ENCODE measurements around the gene MED13. TPM values are rescaled to one million over a fixed set of nuclear protein-coding genes. Genes with fewer than 3 reads are reported as not detected.
A peak's percentile ranks its signal among the peaks of the same experiment; 100 is the strongest.

The MED13 gene, protein sequence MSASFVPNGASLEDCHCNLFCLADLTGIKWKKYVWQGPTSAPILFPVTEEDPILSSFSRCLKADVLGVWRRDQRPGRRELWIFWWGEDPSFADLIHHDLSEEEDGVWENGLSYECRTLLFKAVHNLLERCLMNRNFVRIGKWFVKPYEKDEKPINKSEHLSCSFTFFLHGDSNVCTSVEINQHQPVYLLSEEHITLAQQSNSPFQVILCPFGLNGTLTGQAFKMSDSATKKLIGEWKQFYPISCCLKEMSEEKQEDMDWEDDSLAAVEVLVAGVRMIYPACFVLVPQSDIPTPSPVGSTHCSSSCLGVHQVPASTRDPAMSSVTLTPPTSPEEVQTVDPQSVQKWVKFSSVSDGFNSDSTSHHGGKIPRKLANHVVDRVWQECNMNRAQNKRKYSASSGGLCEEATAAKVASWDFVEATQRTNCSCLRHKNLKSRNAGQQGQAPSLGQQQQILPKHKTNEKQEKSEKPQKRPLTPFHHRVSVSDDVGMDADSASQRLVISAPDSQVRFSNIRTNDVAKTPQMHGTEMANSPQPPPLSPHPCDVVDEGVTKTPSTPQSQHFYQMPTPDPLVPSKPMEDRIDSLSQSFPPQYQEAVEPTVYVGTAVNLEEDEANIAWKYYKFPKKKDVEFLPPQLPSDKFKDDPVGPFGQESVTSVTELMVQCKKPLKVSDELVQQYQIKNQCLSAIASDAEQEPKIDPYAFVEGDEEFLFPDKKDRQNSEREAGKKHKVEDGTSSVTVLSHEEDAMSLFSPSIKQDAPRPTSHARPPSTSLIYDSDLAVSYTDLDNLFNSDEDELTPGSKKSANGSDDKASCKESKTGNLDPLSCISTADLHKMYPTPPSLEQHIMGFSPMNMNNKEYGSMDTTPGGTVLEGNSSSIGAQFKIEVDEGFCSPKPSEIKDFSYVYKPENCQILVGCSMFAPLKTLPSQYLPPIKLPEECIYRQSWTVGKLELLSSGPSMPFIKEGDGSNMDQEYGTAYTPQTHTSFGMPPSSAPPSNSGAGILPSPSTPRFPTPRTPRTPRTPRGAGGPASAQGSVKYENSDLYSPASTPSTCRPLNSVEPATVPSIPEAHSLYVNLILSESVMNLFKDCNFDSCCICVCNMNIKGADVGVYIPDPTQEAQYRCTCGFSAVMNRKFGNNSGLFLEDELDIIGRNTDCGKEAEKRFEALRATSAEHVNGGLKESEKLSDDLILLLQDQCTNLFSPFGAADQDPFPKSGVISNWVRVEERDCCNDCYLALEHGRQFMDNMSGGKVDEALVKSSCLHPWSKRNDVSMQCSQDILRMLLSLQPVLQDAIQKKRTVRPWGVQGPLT (N-terminal part only)
- 10 to 100 TPM; 77.8 to 85.4 TPM for total RNA-seq
- 1 to 10 TPM; 1.8 to 4.4 TPM for polyA plus RNA-seq

DNA sequence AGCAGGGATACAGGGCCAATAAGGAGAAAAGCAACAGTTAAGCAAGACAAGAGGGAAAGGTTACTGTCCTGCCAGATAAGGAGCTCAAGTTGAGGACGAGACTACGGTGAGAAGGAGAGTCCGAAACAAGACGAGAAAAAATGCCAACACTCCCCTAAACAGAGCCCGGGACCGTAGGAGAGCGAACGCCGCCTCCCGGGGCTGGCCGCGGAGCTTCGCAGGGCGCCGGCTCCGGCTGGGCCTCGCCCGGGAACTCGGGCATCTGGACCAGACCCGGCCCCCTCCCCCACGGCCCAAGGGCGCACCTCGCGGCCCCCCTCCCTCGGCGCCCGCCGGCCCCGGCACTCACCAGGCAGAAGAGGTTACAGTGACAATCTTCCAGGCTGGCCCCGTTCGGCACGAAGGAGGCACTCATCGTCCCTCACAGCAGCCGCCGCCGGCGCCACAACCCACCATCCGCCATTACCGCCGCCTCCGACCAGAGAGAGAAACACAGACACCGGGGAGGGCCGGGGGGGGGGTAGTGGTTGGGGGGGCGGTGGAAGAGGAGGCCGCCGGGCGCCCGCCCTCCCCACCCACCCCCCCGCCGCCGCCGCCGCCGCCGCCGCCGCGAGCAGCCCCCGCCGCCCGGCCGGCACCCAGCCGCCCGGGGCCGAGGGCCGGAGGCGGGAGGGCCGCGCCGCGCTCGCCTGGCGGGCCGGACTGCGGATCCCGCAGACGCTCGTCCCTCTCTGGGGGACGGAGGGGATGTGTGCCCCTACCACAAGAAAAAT is at the start of gene MED13:
TSS of gene MED13 (minus strand) at position 488 of the 773 bp plus-strand sequence. CDS start at position 415, 73 bp downstream.
- CTCF ChIA-PET (ENCODE audit: partially characterized antibody) = interaction anchor here (0.6 to 1.6 kb wide), 16 partner anchors 9 to 1669 kb away, joined by 3 to 14 read pairs (median 5); partner anchors contain the start of gene BRIP1

DNA sequence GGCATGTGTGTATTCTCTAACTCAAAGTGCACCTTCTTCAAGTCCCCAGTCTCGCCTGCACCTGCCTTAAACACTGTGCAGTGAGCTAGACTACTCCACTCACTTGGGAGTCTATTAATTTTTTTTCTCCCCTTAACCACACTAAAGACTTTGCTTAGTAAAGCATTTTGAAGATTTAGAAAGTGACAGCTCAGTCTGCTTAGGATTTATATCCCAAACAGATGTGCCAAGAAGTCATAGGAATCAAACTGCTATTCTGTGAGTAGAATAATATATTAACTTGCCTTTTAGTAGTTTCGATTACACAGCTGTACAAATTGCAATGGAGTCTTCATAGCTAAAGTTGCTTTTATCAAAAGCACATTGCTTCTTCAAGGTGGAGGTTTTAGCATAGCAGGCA is 47.2 kb upstream of the MED13 start:
- DNase-seq = no peak
- Histone ChIP-seq H3K27ac (ENCODE audit: low read depth, low read length) (no peak overlapping the region), H3K36me3 (ENCODE audit: insufficient read depth, low read length) (no peaks in the 10 kb centered on the region), H3K9me3 (ENCODE audit: control insufficient read depth in 1 of 2, low read length in 2 of 2) (no peaks in the 10 kb centered on the region), H3K4me1 (ENCODE audit: insufficient read depth, low read length) (no peaks in the 10 kb centered on the region), H3K4me3 (ENCODE audit: low read length in 2 of 2) (no peak overlapping the region), H3K27me3 (ENCODE audit: insufficient read depth, low read length) (no peaks in the 10 kb centered on the region)
- no peaks in the 10 kb centered on the region for H3K4me1 Mint-ChIP-seq
- no peak overlapping the region for H3K27ac Mint-ChIP-seq
- ChIA-PET POLR2A (ENCODE audit: partially characterized antibody) (no interaction called here), CTCF (ENCODE audit: partially characterized antibody) (interaction anchor here (2.2 kb wide), 1 partner anchor 46 kb away, joined by 6 read pairs; no protein-coding TSS in a partner anchor)
- H3K4me3 Mint-ChIP-seq = no peak overlapping the region
- peaks cover 0 to 3% of the 10 kb centered on the region in 2 donors for H3K27me3 Mint-ChIP-seq
- intact Hi-C loops (cut with micrococcal nuclease) = no loop called here
- no peaks in the 10 kb centered on the region for H3K36me3 Mint-ChIP-seq
- peaks cover 0 to 3% (median 0%) of the 10 kb centered on the region in 8 donors for H3K9me3 Mint-ChIP-seq

More for the DNA sequence above, at the start of gene MED13:
- POLR2A ChIA-PET (ENCODE audit: partially characterized antibody) = interaction anchor here (0.6 to 2.2 kb wide), 5 partner anchors 21 to 662 kb away, joined by 3 to 10 read pairs (median 3); partner anchors contain the start of gene BRIP1
- Mint-ChIP-seq H3K27ac (peak within 1 kb of the TSS; percentile 98 to 100 (median 99)), H3K36me3 (peaks cover 12 to 42% of the 10 kb centered on the region in 2 donors), H3K4me3 (peak within 1 kb of the TSS; percentile 96 to 99 (median 98)), H3K9me3 (no peaks in the 10 kb centered on the region), H3K27me3 (no peaks in the 10 kb centered on the region), H3K4me1 (peaks cover 27 to 52% (median 39%) of the 10 kb centered on the region in 4 donors)
- peak; percentile 53 to 74 (median 58) for DNase-seq
- Histone ChIP-seq H3K9me3 (ENCODE audit: control insufficient read depth in 1 of 2, low read length in 2 of 2) (no peaks in the 10 kb centered on the region), H3K36me3 (ENCODE audit: insufficient read depth, low read length) (no peaks in the 10 kb centered on the region), H3K4me3 (ENCODE audit: low read length in 2 of 2) (peak within 1 kb of the TSS; percentile 87 to 93), H3K27ac (ENCODE audit: low read depth, low read length) (peak within 1 kb of the TSS; percentile 96), H3K27me3 (ENCODE audit: insufficient read depth, low read length) (no peaks in the 10 kb centered on the region), H3K4me1 (ENCODE audit: insufficient read depth, low read length) (peaks cover 36% of the 10 kb centered on the region)
- intact Hi-C loops (cut with micrococcal nuclease) = loop anchor here (1.0 to 5.0 kb wide), 4 partner anchors 22 to 1463 kb away; partner anchors contain the start of genes BCAS3, BRIP1 and PPM1D

DNA sequence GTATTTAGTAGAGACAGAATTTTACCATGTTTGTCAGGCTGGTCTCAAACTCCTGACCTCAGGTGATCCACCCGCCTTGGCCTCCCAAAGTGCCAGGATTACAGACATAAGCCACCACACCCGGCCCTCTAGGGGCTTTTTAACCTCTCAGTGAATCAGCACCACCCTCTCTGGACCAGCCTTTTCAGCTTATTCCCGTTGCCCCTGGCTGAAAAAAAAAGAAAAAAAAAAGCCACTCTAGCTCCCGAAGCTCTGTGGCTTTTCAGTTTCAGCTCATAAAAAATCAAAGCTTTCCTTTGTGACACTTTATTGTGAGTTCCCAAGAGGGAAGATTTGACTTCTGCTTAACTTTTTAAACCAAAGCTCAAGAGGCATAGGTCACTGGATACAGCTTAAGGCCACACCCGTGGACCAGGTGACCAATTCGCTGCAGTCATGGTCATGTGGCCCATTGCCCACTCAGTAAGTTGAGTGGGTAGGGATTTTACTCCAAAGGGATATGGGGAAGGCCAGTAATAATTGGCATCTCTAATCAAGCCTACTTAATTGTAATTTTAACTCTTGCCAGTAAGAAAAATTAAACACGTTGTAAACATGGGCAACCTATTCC is 46.6 kb upstream of the MED13 start:
- Mint-ChIP-seq H3K27ac (no peak overlapping the region), H3K9me3 (peaks cover 0 to 3% (median 0%) of the 10 kb centered on the region in 8 donors), H3K4me1 (no peaks in the 10 kb centered on the region), H3K27me3 (peaks cover 0 to 3% of the 10 kb centered on the region in 2 donors), H3K36me3 (no peaks in the 10 kb centered on the region), H3K4me3 (no peak overlapping the region)
- no peaks in the 10 kb centered on the region for H3K4me1 ChIP-seq (ENCODE audit: insufficient read depth, low read length)
- H3K27me3 ChIP-seq (ENCODE audit: insufficient read depth, low read length) = no peaks in the 10 kb centered on the region
- intact Hi-C loops (cut with micrococcal nuclease) = no loop called here
- ChIA-PET CTCF (ENCODE audit: partially characterized antibody) (interaction anchor here (2.2 kb wide), 1 partner anchor 46 kb away, joined by 6 read pairs; no protein-coding TSS in a partner anchor), POLR2A (ENCODE audit: partially characterized antibody) (no interaction called here)
- H3K36me3 ChIP-seq (ENCODE audit: insufficient read depth, low read length) = no peaks in the 10 kb centered on the region
- DNase-seq = no peak
- H3K27ac ChIP-seq (ENCODE audit: low read depth, low read length) = no peak overlapping the region
- H3K4me3 ChIP-seq (ENCODE audit: low read length in 2 of 2) = no peak overlapping the region
- H3K9me3 ChIP-seq (ENCODE audit: control insufficient read depth in 1 of 2, low read length in 2 of 2) = no peaks in the 10 kb centered on the region

DNA sequence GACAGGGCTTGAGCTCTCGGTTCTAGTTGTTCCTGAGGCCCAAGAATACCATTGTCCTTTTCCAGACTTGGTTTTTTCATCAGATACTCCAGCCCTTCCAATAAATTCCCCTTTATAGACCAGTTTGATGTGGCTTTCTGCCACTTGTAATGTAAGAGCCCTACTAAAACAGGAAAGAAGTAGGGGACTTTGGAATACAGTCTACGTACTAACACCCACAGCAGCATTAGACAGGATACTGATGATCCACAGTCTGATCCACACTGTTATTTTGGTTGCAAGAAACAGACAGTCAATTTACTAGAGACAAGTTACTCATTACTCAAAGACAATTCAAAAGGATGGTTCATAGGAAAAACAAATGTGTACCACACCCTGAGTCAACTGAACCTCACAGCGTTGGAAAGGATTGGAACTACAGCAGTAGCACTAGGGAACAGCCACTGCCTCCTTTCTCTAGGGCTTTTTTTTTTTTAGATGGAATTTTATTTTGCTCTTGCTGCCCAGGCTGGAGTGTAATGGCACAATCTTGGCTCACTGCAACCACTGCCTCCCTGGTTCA is 45.9 kb upstream of the MED13 start:
- no peaks in the 10 kb centered on the region for H3K27me3 ChIP-seq (ENCODE audit: insufficient read depth, low read length)
- H3K36me3 ChIP-seq (ENCODE audit: insufficient read depth, low read length) = no peaks in the 10 kb centered on the region
- H3K4me1 Mint-ChIP-seq = no peaks in the 10 kb centered on the region
- H3K36me3 Mint-ChIP-seq = no peaks in the 10 kb centered on the region
- intact Hi-C loops (cut with micrococcal nuclease) = no loop called here
- ChIA-PET POLR2A (ENCODE audit: partially characterized antibody) (no interaction called here), CTCF (ENCODE audit: partially characterized antibody) (interaction anchor here (2.2 kb wide), 1 partner anchor 45 kb away, joined by 6 read pairs; no protein-coding TSS in a partner anchor)
- H3K27me3 Mint-ChIP-seq = peaks cover 0 to 3% of the 10 kb centered on the region in 2 donors
- H3K27ac Mint-ChIP-seq = no peak overlapping the region
- H3K9me3 ChIP-seq (ENCODE audit: control insufficient read depth in 1 of 2, low read length in 2 of 2) = no peaks in the 10 kb centered on the region
- no peak overlapping the region for H3K27ac ChIP-seq (ENCODE audit: low read depth, low read length)
- no peak overlapping the region for H3K4me3 ChIP-seq (ENCODE audit: low read length in 2 of 2)
- no peaks in the 10 kb centered on the region for H3K4me1 ChIP-seq (ENCODE audit: insufficient read depth, low read length)
- no peak overlapping the region for H3K4me3 Mint-ChIP-seq
- peaks cover 0 to 3% (median 0%) of the 10 kb centered on the region in 8 donors for H3K9me3 Mint-ChIP-seq
- DNase-seq = no peak

DNA sequence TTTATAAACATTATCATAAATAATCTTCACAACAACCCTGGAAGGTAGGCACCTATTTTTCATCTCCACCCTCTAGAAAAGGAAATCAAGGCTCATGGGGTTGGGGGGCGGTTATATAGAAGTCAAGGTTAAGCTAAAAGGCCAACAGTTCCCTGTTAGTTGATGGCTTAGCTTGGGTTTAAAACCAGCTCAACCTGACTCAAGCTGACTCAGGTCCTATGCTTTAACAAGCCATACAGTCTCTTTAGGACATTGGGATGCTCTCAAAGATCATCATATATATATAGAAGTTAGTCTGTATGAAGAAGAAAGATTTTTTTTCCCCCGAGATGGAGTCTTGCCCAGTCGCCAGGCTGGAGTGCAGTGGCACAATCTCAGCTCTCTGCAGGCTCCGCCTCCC is 44.8 kb upstream of the MED13 start:
- Mint-ChIP-seq H3K4me1 (no peaks in the 10 kb centered on the region), H3K27ac (no peak overlapping the region), H3K4me3 (no peak overlapping the region), H3K9me3 (peaks cover 0 to 3% (median 0%) of the 10 kb centered on the region in 8 donors), H3K27me3 (peaks cover 0 to 3% of the 10 kb centered on the region in 2 donors), H3K36me3 (no peaks in the 10 kb centered on the region)
- intact Hi-C loops (cut with micrococcal nuclease) = no loop called here
- Histone ChIP-seq H3K4me3 (ENCODE audit: low read length in 2 of 2) (no peak overlapping the region), H3K4me1 (ENCODE audit: insufficient read depth, low read length) (no peaks in the 10 kb centered on the region), H3K27me3 (ENCODE audit: insufficient read depth, low read length) (no peaks in the 10 kb centered on the region), H3K36me3 (ENCODE audit: insufficient read depth, low read length) (no peaks in the 10 kb centered on the region), H3K27ac (ENCODE audit: low read depth, low read length) (no peak overlapping the region), H3K9me3 (ENCODE audit: control insufficient read depth in 1 of 2, low read length in 2 of 2) (no peaks in the 10 kb centered on the region)
- DNase-seq = no peak
- CTCF ChIA-PET (ENCODE audit: partially characterized antibody) = interaction anchor here (0.6 to 2.2 kb wide), 7 partner anchors 11 to 80 kb away, joined by 3 to 6 read pairs (median 3); no protein-coding TSS in a partner anchor
- POLR2A ChIA-PET (ENCODE audit: partially characterized antibody) = no interaction called here
